H1 (cell line): ENCODE results near the gene TMEM181. TPM values are rescaled to one million over a fixed set of nuclear protein-coding genes. Genes with fewer than 3 reads are reported as not detected.

Source experiments
- CTCF ChIA-PET: fragments of 300-600 bp; sonication (Branson Sonifier 250); formaldehyde crosslinking; loops from one replicate; lab custom pipeline; 2021; ENCODE audit not compliant: partially characterized antibody; lab: Charles Lee
- POLR2A ChIA-PET: fragments of 300-600 bp; sonication (Branson Sonifier 250); formaldehyde crosslinking; loops from one replicate; lab custom pipeline; 2021; ENCODE audit warnings: inconsistent platforms; ENCODE audit not compliant: partially characterized antibody; lab: Charles Lee
- DNase-seq, 2 experiments: peaks; one replicate each; pipeline versions ENCODE4 v3.0.0 to v3.0.0-alpha.2; 2010 to 2022; ENCODE audit warnings: low spot score in 2 of 2, low read depth in 1 of 2, mixed read lengths in 1 of 2
- FAIRE-seq: peaks from 2 replicates; lab custom pipeline; 2011; peaks lifted over from hg19 to GRCh38; lab: Jason Lieb, UNC
- H2AFZ ChIP-seq: 2 replicates; pipeline ENCODE4 v1.8.1; 2012; ENCODE audit warnings: low read length, inconsistent platforms
- H2AK5ac ChIP-seq: 2 replicates; pipeline ENCODE4 v1.6.1; 2013; ENCODE audit warnings: low read depth, low read length
- H2BK120ac ChIP-seq: replicated peaks from 2 replicates; pipeline ENCODE3; 2013; ENCODE audit warnings: low read depth, low read length, inconsistent platforms
- H2BK12ac ChIP-seq: 2 replicates; pipeline ENCODE4 v1.6.1; 2013; ENCODE audit warnings: low read depth, low read length
- H2BK15ac ChIP-seq: 2 replicates; pipeline ENCODE4 v1.6.1; 2013; ENCODE audit warnings: low read length
- H2BK20ac ChIP-seq: 2 replicates; pipeline ENCODE4 v1.6.1; 2013; ENCODE audit warnings: low read length
- H2BK5ac ChIP-seq: 2 replicates; pipeline ENCODE4 v1.6.1; 2013; ENCODE audit warnings: low read depth, low read length
- H3K14ac ChIP-seq: 2 replicates; pipeline ENCODE4 v1.6.1; 2013; ENCODE audit warnings: inconsistent platforms; ENCODE audit not compliant: insufficient read length
- H3K18ac ChIP-seq: 2 replicates; pipeline ENCODE4 v1.6.1; 2013; ENCODE audit warnings: low read length; ENCODE audit errors: extremely low read depth
- H3K23ac ChIP-seq: 2 replicates; pipeline ENCODE4 v1.6.1; 2013; ENCODE audit warnings: inconsistent platforms; ENCODE audit not compliant: insufficient read length
- H3K23me2 ChIP-seq: 2 replicates; pipeline ENCODE4 v1.6.1; 2013; ENCODE audit warnings: low read depth, low read length
- H3K27ac ChIP-seq: 2 replicates; pipeline ENCODE4 v1.6.1; 2011; ENCODE audit warnings: low read depth, low read length, inconsistent platforms
- H3K27me3 ChIP-seq, 4 experiments: replicated peaks in 1 of 4; 1 replicate in 1 of 4; 2 replicates in 3 of 4; pipeline versions ENCODE4 v1.6.1 to v1.8.1; 2011 to 2013; ENCODE audit warnings: low read length in 3 of 4, mild to moderate bottlenecking in 3 of 4, inconsistent platforms in 2 of 4, mixed read lengths in 2 of 4, moderate library complexity in 1 of 4; ENCODE audit not compliant: control insufficient read depth in 3 of 4, insufficient read depth in 3 of 4; ENCODE audit errors: extremely low read depth in 1 of 4
- H3K36me3 ChIP-seq, 4 experiments: 2 replicates each; pipeline versions ENCODE4 v1.6.1 to v1.8.1; 2011 to 2013; ENCODE audit warnings: mild to moderate bottlenecking in 4 of 4, low read length in 3 of 4, moderate library complexity in 2 of 4, control low read depth in 1 of 4, inconsistent platforms in 1 of 4; ENCODE audit not compliant: insufficient read depth in 4 of 4, control insufficient read depth in 2 of 4
- H3K4ac ChIP-seq: replicated peaks from 2 replicates; pipeline ENCODE3; 2013; ENCODE audit warnings: low read length, low read depth, mixed read lengths, inconsistent platforms; ENCODE audit not compliant: insufficient read length
- H3K4me1 ChIP-seq, 4 experiments: replicated peaks in 1 of 4; 1 replicate in 1 of 4; 2 replicates in 3 of 4; pipeline versions ENCODE4 v1.6.1 to v1.8.1; 2011 to 2013; ENCODE audit warnings: low read length in 3 of 4, inconsistent platforms in 2 of 4, mixed read lengths in 1 of 4; ENCODE audit not compliant: insufficient read depth in 4 of 4, control insufficient read depth in 3 of 4
- H3K4me2 ChIP-seq, 2 experiments: 2 replicates each; pipeline versions ENCODE4 v1.6.1 to v1.8.1; 2011 to 2013; ENCODE audit warnings: low read depth in 2 of 2, low read length in 2 of 2, control low read depth in 1 of 2, inconsistent platforms in 1 of 2, mild to moderate bottlenecking in 1 of 2; ENCODE audit not compliant: insufficient read depth in 1 of 2
- H3K4me3 ChIP-seq, 4 experiments: fragments of 200-600, 300-600 bp in 1 of 4; sonication (generic), shearing (Covaris generic), sonication (Bioruptor Twin) in 1 of 4; 2 replicates each; pipeline versions ENCODE4 v1.5.1 to v1.8.1; 2011 to 2016; ENCODE audit warnings: low read length in 4 of 4, low read depth in 3 of 4, control low read depth in 2 of 4, inconsistent platforms in 2 of 4, mild to moderate bottlenecking in 2 of 4, mixed read lengths in 1 of 4, moderate library complexity in 1 of 4; ENCODE audit not compliant: insufficient read depth in 2 of 4; ENCODE audit errors: extremely low read depth in 1 of 4
- H3K56ac ChIP-seq: replicated peaks from 2 replicates; pipeline ENCODE3; 2013; ENCODE audit warnings: low read depth, mild to moderate bottlenecking, mixed read lengths, low read length, inconsistent platforms; ENCODE audit not compliant: insufficient read length
- H3K79me1 ChIP-seq: 2 replicates; pipeline ENCODE4 v1.6.1; 2013; ENCODE audit warnings: low read depth, low read length, control low read depth
- H3K79me2 ChIP-seq, 2 experiments: 2 replicates each; pipeline versions ENCODE4 v1.6.1 to v1.8.1; 2012 to 2013; ENCODE audit warnings: low read length in 2 of 2, mild to moderate bottlenecking in 2 of 2, inconsistent platforms in 1 of 2; ENCODE audit not compliant: insufficient read depth in 2 of 2, control insufficient read depth in 1 of 2
- H3K9ac ChIP-seq, 4 experiments: replicated peaks in 1 of 4; 1 replicate in 1 of 4; 2 replicates in 3 of 4; pipeline versions ENCODE4 v1.6.1 to v1.8.1; 2011 to 2013; ENCODE audit warnings: low read depth in 3 of 4, low read length in 3 of 4, control low read depth in 2 of 4, mild to moderate bottlenecking in 2 of 4, moderate library complexity in 2 of 4, inconsistent platforms in 1 of 4; ENCODE audit errors: extremely low read depth in 1 of 4
- H3K9me3 ChIP-seq, 2 experiments: 2 replicates each; pipeline versions ENCODE4 v1.6.1 to v1.8.1; 2012 to 2013; ENCODE audit warnings: mild to moderate bottlenecking in 2 of 2, moderate library complexity in 2 of 2, control low read depth in 1 of 2, inconsistent platforms in 1 of 2, low read depth in 1 of 2, low read length in 1 of 2, mixed read lengths in 1 of 2; ENCODE audit not compliant: insufficient read depth in 2 of 2
- H4K20me1 ChIP-seq, 2 experiments: replicated peaks in 1 of 2; 2 replicates each; pipeline versions ENCODE3 to v1.8.1; 2011 to 2013; ENCODE audit warnings: inconsistent platforms in 2 of 2, low read length in 2 of 2, mild to moderate bottlenecking in 1 of 2; ENCODE audit not compliant: insufficient read depth in 2 of 2, control insufficient read depth in 1 of 2
- H4K5ac ChIP-seq: 2 replicates; pipeline ENCODE4 v1.6.1; 2013; ENCODE audit warnings: low read length, low read depth, mixed read lengths, inconsistent platforms; ENCODE audit not compliant: insufficient read length
- H4K8ac ChIP-seq: 2 replicates; pipeline ENCODE4 v1.8.0; 2013; ENCODE audit warnings: mild to moderate bottlenecking, moderate library complexity, low read length, inconsistent platforms; ENCODE audit not compliant: insufficient read depth; ENCODE audit errors: extremely low read depth
- H4K91ac ChIP-seq: replicated peaks from 2 replicates; pipeline ENCODE3; 2013; ENCODE audit warnings: low read length, mixed read lengths, inconsistent platforms; ENCODE audit not compliant: insufficient read length
- RNF2 ChIP-seq: fragments of 200-900, 300-1000 bp; sonication (generic); IDR thresholded peaks from 2 replicates; pipeline ENCODE4 v1.7.1; 2016; ENCODE audit warnings: borderline replicate concordance, low read depth, mild to moderate bottlenecking, antibody characterized with exemption, low read length; ENCODE audit not compliant: poor library complexity, severe bottlenecking; ENCODE audit errors: missing control alignments
- WGBS, 2 experiments: shearing (Covaris generic) in 1 of 2; methylation state at CpG; one replicate each; pipeline versions ENCODE4 v1.1.6 to v1.1.7; 2013 to 2015; ENCODE audit warnings: low lambda C conversion rate in 2 of 2, mixed read lengths in 2 of 2, inconsistent platforms in 1 of 2, low coverage in 1 of 2, missing lambda C conversion rate in 1 of 2; ENCODE audit not compliant: insufficient replicate concordance in 2 of 2, insufficient coverage in 1 of 2, insufficient read length in 1 of 2; ENCODE audit errors: extremely low coverage in 1 of 2, missing lambda C conversion rate in 1 of 2; 5-methylcytosine and 5-hydroxymethylcytosine counted together
- polyA plus RNA-seq, 7 experiments: library from polyadenylated mRNA; depleted of rRNA in 3 of 7; stranded (reverse) in 5 of 7; unstranded in 2 of 7; fragments of >200 nt in 5 of 7; fragments of 200-250 nt in 2 of 7; gene quantifications; 1 replicate in 5 of 7; 2 replicates in 1 of 7; 4 replicates in 1 of 7; pipeline versions ENCODE4 v1.2.1 to v1.2.3, GENCODE V29; 2011 to 2013; ENCODE audit warnings: missing spikeins in 2 of 7, mixed read lengths in 2 of 7
- total RNA-seq: library from RNA; stranded (reverse); fragmentation: NEBNext Ultra II Directional; extraction: Animal tissue kit (Norgen Biotek cat#: 25700); gene quantifications from 2 replicates; pipeline ENCODE4 v1.2.1, GENCODE V29; 2021

Gene TMEM181
- total and polyA plus RNA-seq, 2 of the 8 experiments (the other 6 are each of a cell fraction or from before 2014, with no cell fraction given), result 8.6 to 19.0 TPM

DNA sequence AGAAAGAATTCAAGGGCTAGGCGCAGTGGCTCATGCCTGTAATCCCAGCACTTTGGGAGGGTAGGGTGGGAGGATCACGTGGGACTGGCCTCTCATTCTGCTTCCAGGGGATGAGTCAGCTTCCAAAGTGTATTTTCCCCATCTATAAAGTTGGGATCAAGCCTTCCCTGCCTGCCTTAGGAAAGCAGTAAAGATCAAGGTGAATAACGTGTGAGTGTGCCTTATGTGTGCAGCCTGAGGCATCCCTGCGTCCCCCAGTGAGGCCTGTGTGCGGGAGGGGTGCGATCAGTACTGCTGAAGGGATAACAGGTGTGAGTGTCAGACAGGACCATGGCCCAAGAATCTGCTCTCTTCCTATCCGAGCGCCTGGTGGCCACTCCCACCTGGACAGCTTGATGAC, 26.8 kb downstream of the TMEM181 start:
- CTCF ChIA-PET, result no interaction called here
- H2BK120ac ChIP-seq, result no peak overlapping the region
- H2BK20ac ChIP-seq, result no peak overlapping the region
- H3K9ac ChIP-seq, result no peak overlapping the region
- no peak overlapping the region for H2BK12ac ChIP-seq
- POLR2A ChIA-PET, result no interaction called here
- H3K79me1 ChIP-seq, result no peaks in the 10 kb centered on the region; the same call in 1 of the 2 replicates
- no peak overlapping the region for H3K23ac ChIP-seq
- H2BK15ac ChIP-seq, result no peak overlapping the region
- H3K4me2 ChIP-seq, result no peak overlapping the region
- no peaks in the 10 kb centered on the region for H3K79me2 ChIP-seq
- H3K18ac ChIP-seq, result no peak overlapping the region
- no peaks in the 10 kb centered on the region for H3K9me3 ChIP-seq
- DNase-seq (no peak), FAIRE-seq (no peak)
- peaks cover 28 to 61% (median 45%) of the 10 kb centered on the region in 4 experiments for H3K36me3 ChIP-seq
- H2AFZ ChIP-seq, result no peak overlapping the region
- no peaks in the 10 kb centered on the region for H3K27me3 ChIP-seq
- H4K20me1 ChIP-seq, result peaks cover 4 to 6% of the 10 kb centered on the region in 2 experiments
- H3K56ac ChIP-seq, result no peak overlapping the region
- no peaks in the 10 kb centered on the region for H3K23me2 ChIP-seq
- H3K4me1 ChIP-seq, result no peaks in the 10 kb centered on the region
- 94% methylated on average over 8 of the region's 8 CpGs; no CpG with 5 or more reads in 1 of the 2 experiments for WGBS, 2 experiments
- no peak overlapping the region for H4K91ac ChIP-seq
- H4K5ac ChIP-seq, result no peak overlapping the region
- no peak overlapping the region for H3K4ac ChIP-seq
- no peak overlapping the region for H2AK5ac ChIP-seq
- no peak overlapping the region for H3K27ac ChIP-seq
- no peak overlapping the region for H3K14ac ChIP-seq
- no peak overlapping the region for H4K8ac ChIP-seq
- H3K4me3 ChIP-seq, result no peak overlapping the region
- no peak overlapping the region for H2BK5ac ChIP-seq
- TF ChIP-seq RNF2, result no peak
